Stimulated activated CD8-positive, alpha-beta memory T cell treated with anti-CD3 and anti-CD28 coated beads, Interleukin-2, amount 100 ng/mL, for 1 hour (primary cell): Measurements from ENCODE around the gene GNA15.
A peak's percentile ranks its signal among the peaks of the same experiment; 100 is the strongest.

ENCODE experiments used
- DNase-seq, 2 donors: peaks; one replicate each; pipeline ENCODE4 v3.0.0-alpha.2; 2020; ENCODE audit warnings: low read depth in 2 of 2

GNA15 gene

GRCh38 chr19:3121396-3121795 lies 14.4 kb upstream of the GNA15 start:
- no peak for DNase-seq

GRCh38 chr19:3121821-3122511 lies 13.9 kb upstream of the GNA15 start:
- no peak for DNase-seq

GRCh38 chr19:3122512-3122870 lies 13.3 kb upstream of the GNA15 start:
- no peak for DNase-seq

GRCh38 chr19:3123088-3123721 lies 12.6 kb upstream of the GNA15 start:
- no peak for DNase-seq

GRCh38 chr19:3123956-3124355 lies 11.9 kb upstream of the GNA15 start:
- no peak for DNase-seq

GRCh38 chr19:3124630-3125029 lies 11.2 kb upstream of the GNA15 start:
- no peak for DNase-seq

GRCh38 chr19:3125900-3126524 lies 9.8 kb upstream of the GNA15 start:
- DNase-seq: peak; percentile 48 to 50

- no peak for DNase-seq
These were observed 6.7 kb upstream of the GNA15 start for GRCh38 chr19:3129112-3129511.

GRCh38 chr19:3131168-3131567 lies 4.7 kb upstream of the GNA15 start:
- no peak for DNase-seq

- peak; percentile 47 to 52 for DNase-seq
These were observed 2.7 kb upstream of the GNA15 start for GRCh38 chr19:3132971-3133792.

- no peak for DNase-seq
These were observed 2.1 kb upstream of the GNA15 start for GRCh38 chr19:3133793-3134116.

- no peak for DNase-seq
These were observed 837 bp downstream of the GNA15 start for GRCh38 chr19:3136684-3137055.

GRCh38 chr19:3137119-3137518 lies 1.3 kb downstream of the GNA15 start:
- no peak for DNase-seq

GRCh38 chr19:3138268-3138667 lies 2.4 kb downstream of the GNA15 start:
- no peak for DNase-seq

GRCh38 chr19:3140667-3141038 lies 4.8 kb downstream of the GNA15 start:
- DNase-seq: no peak

GRCh38 chr19:3142292-3142670 lies 6.4 kb downstream of the GNA15 start:
- DNase-seq: no peak

GRCh38 chr19:3142781-3143337 lies 7.0 kb downstream of the GNA15 start:
- DNase-seq: no peak

GRCh38 chr19:3145909-3146676 lies 10.3 kb downstream of the GNA15 start:
- no peak for DNase-seq

GRCh38 chr19:3146677-3147100 lies 10.9 kb downstream of the GNA15 start:
- DNase-seq: peak; percentile 37 to 50

GRCh38 chr19:3148503-3148902 lies 12.7 kb downstream of the GNA15 start:
- DNase-seq: no peak

GRCh38 chr19:3149089-3149488 lies 13.3 kb downstream of the GNA15 start:
- no peak for DNase-seq
